ENCODE measurements around the gene INTU.
A peak's percentile ranks its signal among the peaks of the same experiment; 100 is the strongest.
"Not testable (repeated sequence)": the region's sequence is repeated elsewhere in the genome, so short reads cannot be mapped to it uniquely, and the experiment has no call there.

Gene INTU

GRCh38 chr4:127632420-127633403, at the start of gene INTU:
TSS of gene INTU (plus strand) at chr4:127632957. CDS start at chr4:127633035, 78 bp downstream.
- H3K9me3 Mint-ChIP-seq = no peaks in the 10 kb centered on the region
- TF ChIP-seq CTCF (IDR thresholded peaks at IDR 0.05; ENCODE audit: unreplicated experiment in 3 of 3) = no peak
- H3K27me3 Mint-ChIP-seq (ENCODE audit: low read depth) = peaks cover 12% of the 10 kb centered on the region

DNA sequence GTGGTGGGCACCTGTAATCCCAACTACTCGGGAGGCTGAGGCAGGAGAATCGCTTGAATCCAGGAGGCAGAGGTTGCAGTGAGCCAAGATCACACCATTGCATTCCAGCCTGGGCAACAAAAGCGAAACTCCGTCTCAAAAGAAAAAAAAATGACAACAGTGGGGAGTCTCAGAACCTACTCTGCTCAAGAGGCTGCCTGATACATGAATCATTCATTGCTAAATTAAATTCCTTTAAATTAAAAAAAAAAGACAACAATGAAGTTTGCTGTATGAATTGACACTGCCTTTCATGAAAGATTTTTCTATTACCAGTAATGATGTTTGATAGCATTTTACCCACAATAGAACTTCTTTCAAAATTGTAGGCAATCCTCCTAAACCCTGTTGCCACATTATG, 46.3 kb upstream of the INTU start:
- not testable (repeated sequence) for H3K4me1 Mint-ChIP-seq; H3K27me3 Mint-ChIP-seq (ENCODE audit: low read depth); H3K4me3 Mint-ChIP-seq; H3K36me3 Mint-ChIP-seq (ENCODE audit: low read depth); H3K9me3 Mint-ChIP-seq; H3K27ac Mint-ChIP-seq

More at GRCh38 chr4:127632420-127633403, at the start of gene INTU:
- H3K4me1 Mint-ChIP-seq = peaks cover 13% of the 10 kb centered on the region
- peak within 1 kb of the TSS; percentile 92 to 99 (median 98) for H3K27ac Mint-ChIP-seq
- peak within 1 kb of the TSS; percentile 98 to 99 (median 98) for H3K4me3 Mint-ChIP-seq
- peaks cover 6% of the 10 kb centered on the region for H3K36me3 Mint-ChIP-seq (ENCODE audit: low read depth)

DNA sequence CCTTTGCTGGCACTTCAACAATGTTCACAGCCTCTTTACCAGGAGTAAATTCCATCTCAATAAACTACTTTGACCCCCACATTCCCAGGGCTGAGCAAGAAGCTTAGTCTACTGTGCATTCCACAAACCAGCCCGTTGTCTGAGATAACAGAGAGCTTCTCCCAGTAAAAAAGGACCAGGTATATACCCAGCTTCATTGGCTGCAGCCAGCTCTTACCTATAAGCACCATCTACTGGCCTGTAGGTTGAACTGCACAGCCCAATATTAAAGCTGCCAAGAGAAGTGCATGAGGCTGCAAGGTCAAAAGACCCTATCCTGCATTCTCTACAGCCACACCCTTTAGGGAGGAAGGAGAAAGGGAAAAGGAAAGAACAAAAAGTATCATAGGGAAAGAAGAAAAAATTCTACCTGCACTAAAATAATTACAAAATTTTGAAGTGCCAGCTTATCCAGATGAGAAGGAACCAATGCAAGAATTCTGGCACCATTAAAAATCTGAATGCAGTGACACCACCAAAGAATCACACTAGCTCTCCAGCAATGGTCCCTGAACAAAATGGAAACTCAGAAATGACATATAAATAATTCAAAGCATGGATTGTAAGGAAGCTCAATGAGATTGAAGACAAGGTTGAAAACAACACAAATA, 45.7 kb upstream of the INTU start:
- Mint-ChIP-seq H3K27ac (peak overlapping the region in 2 of 3 experiments; percentile 16 to 27), H3K9me3 (peaks cover 7% of the 10 kb centered on the region), H3K4me1 (no peaks in the 10 kb centered on the region), H3K36me3 (ENCODE audit: low read depth) (no peaks in the 10 kb centered on the region), H3K4me3 (no peak overlapping the region), H3K27me3 (ENCODE audit: low read depth) (no peaks in the 10 kb centered on the region)
- TF ChIP-seq CTCF (IDR thresholded peaks at IDR 0.05; ENCODE audit: unreplicated experiment in 3 of 3) = peak; percentile 67 to 73 (median 67)

GRCh38 chr4:127589153-127589552, 43.6 kb upstream of the INTU start:
- H3K4me3 Mint-ChIP-seq; H3K36me3 Mint-ChIP-seq (ENCODE audit: low read depth): not testable (repeated sequence)

GRCh38 chr4:127598656-127599055, 34.1 kb upstream of the INTU start:
- Mint-ChIP-seq H3K36me3 (ENCODE audit: low read depth) (no peaks in the 10 kb centered on the region), H3K9me3 (peaks cover 2% of the 10 kb centered on the region)
- TF ChIP-seq CTCF (IDR thresholded peaks at IDR 0.05; ENCODE audit: unreplicated experiment in 3 of 3) = no peak

More at GRCh38 chr4:127589153-127589552, 43.6 kb upstream of the INTU start:
- H3K27ac Mint-ChIP-seq; H3K27me3 Mint-ChIP-seq (ENCODE audit: low read depth); H3K9me3 Mint-ChIP-seq; H3K4me1 Mint-ChIP-seq: not testable (repeated sequence)

GRCh38 chr4:127601029-127601428, 31.7 kb upstream of the INTU start:
- H3K4me3 Mint-ChIP-seq = no peak overlapping the region
- no peak overlapping the region for H3K27ac Mint-ChIP-seq
- H3K4me1 Mint-ChIP-seq = peaks cover 6% of the 10 kb centered on the region
- peak; percentile 35 to 53 (median 42) for TF ChIP-seq CTCF (IDR thresholded peaks at IDR 0.05; ENCODE audit: unreplicated experiment in 3 of 3)
- no peaks in the 10 kb centered on the region for H3K9me3 Mint-ChIP-seq
- no peaks in the 10 kb centered on the region for H3K27me3 Mint-ChIP-seq (ENCODE audit: low read depth)
- H3K36me3 Mint-ChIP-seq (ENCODE audit: low read depth) = no peaks in the 10 kb centered on the region

More at GRCh38 chr4:127598656-127599055, 34.1 kb upstream of the INTU start:
- Mint-ChIP-seq H3K27ac (peak overlapping the region in 1 of 3 experiments; percentile 15), H3K4me3 (no peak overlapping the region), H3K27me3 (ENCODE audit: low read depth) (no peaks in the 10 kb centered on the region), H3K4me1 (no peaks in the 10 kb centered on the region)

Data from nephron (organoid).